IMR-90 (cell line): ENCODE data around the gene IRF6.

Experiments used
- BHLHE40 ChIP-seq: fragments of 150-350 bp; IDR thresholded peaks from 2 replicates; pipeline ENCODE4 v1.6.1; 2016; ENCODE audit warnings: mild to moderate bottlenecking, low read depth, low read length
- CHD1 ChIP-seq: IDR thresholded peaks from 2 replicates; pipeline ENCODE4 v1.6.1; 2012; ENCODE audit warnings: low read depth, low read length, improper control_type of control experiment

DNA sequence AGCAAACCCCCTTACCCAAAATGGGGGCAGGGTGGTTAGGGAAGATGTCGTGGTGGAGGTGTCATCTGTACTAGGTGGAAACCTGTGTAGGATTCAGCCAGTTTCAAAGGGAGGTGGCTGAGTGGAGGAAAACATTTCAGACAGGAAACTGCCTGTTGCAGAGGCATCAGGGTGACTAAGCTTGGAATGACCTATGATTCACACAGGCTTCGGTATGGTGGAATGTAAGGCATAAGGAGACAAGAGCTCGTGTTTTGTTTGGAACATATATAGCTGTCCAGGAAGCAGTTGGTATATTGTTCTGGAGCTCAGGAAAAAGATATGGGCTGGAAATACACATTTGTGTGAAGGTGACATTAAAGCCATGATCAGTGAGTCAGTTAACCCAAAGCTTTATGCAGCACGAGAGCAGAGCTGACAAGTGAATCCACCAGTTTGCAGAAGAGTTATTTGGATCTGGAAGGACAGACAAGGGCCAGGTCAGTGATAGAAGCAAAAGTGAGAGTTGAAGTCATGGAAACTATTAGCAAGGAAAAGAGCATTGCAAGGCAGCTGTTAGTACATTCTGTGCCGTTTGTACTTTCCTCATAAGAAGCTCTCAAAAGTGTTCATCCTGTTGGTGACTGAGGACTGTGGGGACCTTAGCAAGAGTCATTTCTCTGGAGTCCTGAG is 34.1 kb upstream of the IRF6 start:
- 0 out of 2 replicates have a peak, but pooled peaks have one; percentile 55 for TF ChIP-seq CHD1
- peak; percentile 88 for TF ChIP-seq BHLHE40
